ACC112 (cell line): ENCODE data around the gene MAN1B1.

ENCODE experiments used
- H2AFZ ChIP-seq: fragments of 200-600 bp; sonication (generic); one replicate; pipeline ENCODE4 v1.6.0; 2017; ENCODE audit warnings: antibody characterized with exemption, low read length; ENCODE audit not compliant: unreplicated experiment
- H3K27ac ChIP-seq: fragments of 200-600 bp; sonication (generic); 2 replicates; pipeline ENCODE4 v1.5.1; 2014; ENCODE audit warnings: low read depth, mild to moderate bottlenecking, antibody characterized with exemption, low read length, moderate library complexity
- H3K27me3 ChIP-seq: fragments of 200-600 bp; sonication (generic); 2 replicates; pipeline ENCODE4 v1.6.1; 2014; ENCODE audit warnings: mild to moderate bottlenecking, antibody characterized with exemption, low read length, moderate library complexity, mixed read lengths; ENCODE audit not compliant: insufficient read depth
- H3K36me3 ChIP-seq: fragments of 200-600 bp; sonication (generic); 2 replicates; pipeline ENCODE4 v1.6.1; 2016; ENCODE audit warnings: mild to moderate bottlenecking, antibody characterized with exemption, low read length, moderate library complexity, mixed read lengths; ENCODE audit not compliant: insufficient read depth
- H3K4me1 ChIP-seq: fragments of 200-600 bp; sonication (generic); one replicate; pipeline ENCODE4 v1.6.1; 2016; ENCODE audit warnings: low read length, mixed read lengths; ENCODE audit not compliant: insufficient read depth, unreplicated experiment, control insufficient read depth
- H3K4me3 ChIP-seq: fragments of 200-600 bp; sonication (generic); 2 replicates; pipeline ENCODE4 v1.5.1; 2014; ENCODE audit warnings: mild to moderate bottlenecking, low read depth, low read length
- H3K79me2 ChIP-seq: fragments of 200-600 bp; sonication (generic); one replicate; pipeline ENCODE4 v1.6.0; 2016; ENCODE audit warnings: low read length; ENCODE audit not compliant: control insufficient read depth, unreplicated experiment, insufficient read depth

MAN1B1 gene

DNA sequence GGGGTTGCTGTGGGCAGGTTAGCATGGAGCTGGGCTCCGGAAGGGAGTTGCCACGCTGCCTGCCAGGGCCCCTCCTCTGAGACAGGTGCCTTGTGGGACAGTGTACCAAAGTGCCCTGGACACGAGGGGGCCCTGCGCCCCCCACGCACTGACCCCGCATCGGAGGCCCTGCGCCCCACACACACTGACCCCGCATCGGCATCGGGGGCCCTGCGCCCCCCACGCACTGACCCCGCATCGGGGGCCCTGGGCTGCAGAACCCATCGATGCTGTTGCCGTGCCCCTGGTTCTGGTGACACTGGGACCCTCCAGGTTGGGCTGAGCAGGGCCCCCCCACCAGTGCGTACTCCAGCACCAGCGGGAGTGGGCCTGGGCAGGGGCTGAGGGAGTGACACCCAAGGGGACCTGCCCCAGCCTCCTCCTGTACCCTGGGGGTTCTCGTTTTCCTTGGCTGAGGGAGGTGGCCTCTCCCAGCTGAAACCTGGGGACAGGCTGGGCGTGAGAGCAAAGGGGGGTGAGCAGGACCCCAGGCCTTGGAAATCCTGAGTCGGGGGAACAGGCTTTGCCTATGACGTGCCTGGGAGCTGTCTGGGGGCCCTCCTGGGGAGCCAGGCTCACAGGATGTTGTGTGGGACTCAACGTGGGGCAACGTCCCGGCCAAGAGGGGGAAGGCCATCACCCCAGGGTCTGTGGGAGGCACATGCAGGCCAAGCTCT is 23.3 kb upstream of the MAN1B1 start:
- Histone ChIP-seq H3K27me3 (no peaks in the 10 kb centered on the region), H3K79me2 (no peaks in the 10 kb centered on the region), H2AFZ (no peak overlapping the region), H3K27ac (no peak overlapping the region), H3K36me3 (no peaks in the 10 kb centered on the region), H3K4me3 (no peak overlapping the region), H3K4me1 (no peaks in the 10 kb centered on the region)

DNA sequence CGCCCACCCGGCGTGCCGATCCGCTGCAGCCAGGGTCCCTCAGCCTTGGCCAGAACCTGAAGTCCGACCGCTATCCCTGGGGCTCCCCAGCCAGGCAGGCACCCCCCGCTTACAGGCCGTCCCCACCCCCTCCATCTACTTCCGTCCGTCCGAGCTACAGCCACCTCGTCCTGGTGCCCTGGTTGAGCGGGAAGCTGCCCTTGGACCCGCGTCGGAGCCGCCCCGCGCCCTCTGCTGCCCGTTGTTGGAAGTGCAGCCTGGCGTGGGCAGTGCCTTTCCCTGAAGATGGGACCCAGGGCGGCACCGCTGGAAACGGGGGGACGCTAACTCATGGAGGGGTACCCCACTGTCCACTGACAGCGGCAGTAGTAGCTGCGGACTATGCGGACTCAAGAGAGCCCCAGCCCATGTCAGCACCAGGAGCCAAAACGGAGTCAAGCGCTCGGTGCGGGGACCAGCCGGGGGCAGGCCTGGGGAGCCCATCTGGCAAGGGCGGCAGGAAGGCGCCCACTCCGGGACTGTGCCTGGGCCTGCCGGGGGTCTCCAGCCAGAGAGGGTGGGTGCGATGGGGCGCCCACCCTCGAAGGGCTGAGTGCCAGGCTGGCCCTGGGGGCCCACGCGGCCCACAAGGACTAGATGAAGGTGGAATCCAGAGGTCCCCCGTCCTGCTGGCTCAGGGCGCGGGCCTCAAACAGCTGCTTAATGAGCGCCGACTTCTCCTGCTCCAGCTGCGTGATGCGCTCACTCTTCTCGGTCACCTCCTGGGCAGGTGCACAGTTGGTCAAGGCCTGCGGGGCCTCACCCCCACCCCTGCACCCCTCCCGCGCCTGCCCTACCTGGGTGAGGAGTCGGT is 22.5 kb upstream of the MAN1B1 start:
- no peaks in the 10 kb centered on the region for H3K36me3 ChIP-seq
- no peaks in the 10 kb centered on the region for H3K27me3 ChIP-seq
- H3K4me1 ChIP-seq, result no peaks in the 10 kb centered on the region
- no peaks in the 10 kb centered on the region for H3K79me2 ChIP-seq
- no peak overlapping the region for H2AFZ ChIP-seq
- no peak overlapping the region for H3K27ac ChIP-seq
- no peak overlapping the region for H3K4me3 ChIP-seq

DNA sequence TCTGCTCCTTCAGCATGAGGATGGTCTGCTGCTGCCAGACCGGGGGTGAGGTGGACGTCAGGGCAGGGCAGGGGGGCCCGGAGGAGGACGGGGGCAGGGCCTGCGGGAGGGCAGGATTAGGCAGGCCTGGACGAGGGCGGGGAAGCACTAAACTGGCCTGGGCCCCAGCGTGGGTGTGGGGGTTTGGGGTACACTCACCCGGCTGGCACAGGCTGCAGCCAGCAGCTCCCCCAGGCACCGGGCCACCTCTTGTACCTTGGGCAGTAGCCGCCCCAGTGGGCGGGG is 22.0 kb upstream of the MAN1B1 start:
- Histone ChIP-seq H3K36me3 (no peaks in the 10 kb centered on the region), H3K79me2 (no peaks in the 10 kb centered on the region), H3K4me1 (no peaks in the 10 kb centered on the region), H2AFZ (no peak overlapping the region), H3K27ac (no peak overlapping the region), H3K4me3 (no peak overlapping the region), H3K27me3 (no peaks in the 10 kb centered on the region)

DNA sequence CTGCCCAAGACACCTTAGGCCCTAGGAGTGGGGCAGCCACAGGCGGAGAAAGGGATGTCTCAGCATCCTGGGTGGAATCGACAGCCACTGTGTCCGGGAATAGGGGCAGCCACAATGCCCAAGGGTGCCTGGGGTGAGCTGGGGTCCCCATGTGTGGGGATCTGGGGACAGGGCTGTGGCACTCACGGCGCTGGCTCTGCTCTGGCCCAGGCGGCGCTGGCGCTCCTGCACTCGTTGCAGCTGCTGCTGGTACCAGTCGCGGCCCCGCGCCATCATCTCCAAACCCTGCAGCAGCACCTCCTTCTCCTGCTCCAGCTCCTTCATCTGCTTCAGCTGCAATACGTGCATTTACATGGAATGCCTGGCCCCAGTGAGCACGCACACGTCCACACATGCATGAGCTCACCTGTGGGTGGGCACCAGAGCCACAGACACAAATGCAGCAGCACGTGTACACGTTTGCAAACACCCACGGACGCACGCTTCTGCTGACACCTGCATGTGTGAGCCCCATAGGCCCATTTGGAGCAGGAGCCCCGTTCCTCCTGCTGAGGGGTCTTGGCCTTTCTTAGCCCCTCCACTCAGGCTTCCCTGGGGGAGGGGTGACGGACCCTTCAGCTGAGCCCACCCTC is 21.3 kb upstream of the MAN1B1 start:
- Histone ChIP-seq H3K4me1 (no peaks in the 10 kb centered on the region), H3K36me3 (no peaks in the 10 kb centered on the region), H3K27ac (no peak overlapping the region), H3K4me3 (no peak overlapping the region), H2AFZ (no peak overlapping the region), H3K79me2 (no peaks in the 10 kb centered on the region), H3K27me3 (no peaks in the 10 kb centered on the region)

DNA sequence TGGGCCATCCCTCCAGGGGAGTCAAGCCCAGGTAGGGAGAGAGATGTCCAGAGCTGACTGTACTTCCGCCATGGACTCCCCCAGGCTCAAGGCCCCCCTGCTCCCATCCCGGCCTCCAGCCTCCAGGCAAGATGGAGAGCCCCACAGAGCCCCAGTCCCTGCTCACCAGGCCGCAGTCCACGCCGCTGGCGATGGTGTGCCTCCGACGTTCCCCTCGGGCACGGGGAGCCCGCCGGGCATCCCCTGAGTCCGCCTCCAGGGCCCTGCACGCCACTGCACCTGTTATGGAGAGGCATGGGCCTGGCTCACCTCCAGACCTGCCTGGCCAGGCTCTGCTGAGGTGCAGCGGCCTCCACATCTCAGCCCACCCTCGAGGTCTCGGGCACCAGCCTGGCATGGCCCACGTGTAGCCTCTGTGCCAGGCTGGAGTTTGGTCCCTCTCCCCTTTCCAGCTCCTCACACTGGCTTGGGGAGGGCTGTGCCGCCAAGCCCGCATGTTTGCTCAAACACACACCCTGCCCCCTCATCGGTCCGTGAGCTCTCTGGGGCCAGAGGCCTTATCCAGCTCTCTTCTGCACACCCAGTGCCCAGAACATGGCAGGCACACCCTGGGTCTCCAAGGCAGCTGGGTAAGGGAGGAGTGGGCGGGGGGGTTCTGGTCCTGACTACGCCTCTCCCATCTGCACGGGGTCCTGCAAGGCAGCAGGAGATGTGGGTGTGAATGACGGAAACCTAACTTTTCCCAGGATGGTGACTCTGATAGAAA is 20.5 kb upstream of the MAN1B1 start:
- no peaks in the 10 kb centered on the region for H3K27me3 ChIP-seq
- no peak overlapping the region for H2AFZ ChIP-seq
- H3K27ac ChIP-seq, result no peak overlapping the region
- H3K36me3 ChIP-seq, result no peaks in the 10 kb centered on the region
- H3K79me2 ChIP-seq, result no peaks in the 10 kb centered on the region
- H3K4me1 ChIP-seq, result no peaks in the 10 kb centered on the region
- H3K4me3 ChIP-seq, result no peak overlapping the region

DNA sequence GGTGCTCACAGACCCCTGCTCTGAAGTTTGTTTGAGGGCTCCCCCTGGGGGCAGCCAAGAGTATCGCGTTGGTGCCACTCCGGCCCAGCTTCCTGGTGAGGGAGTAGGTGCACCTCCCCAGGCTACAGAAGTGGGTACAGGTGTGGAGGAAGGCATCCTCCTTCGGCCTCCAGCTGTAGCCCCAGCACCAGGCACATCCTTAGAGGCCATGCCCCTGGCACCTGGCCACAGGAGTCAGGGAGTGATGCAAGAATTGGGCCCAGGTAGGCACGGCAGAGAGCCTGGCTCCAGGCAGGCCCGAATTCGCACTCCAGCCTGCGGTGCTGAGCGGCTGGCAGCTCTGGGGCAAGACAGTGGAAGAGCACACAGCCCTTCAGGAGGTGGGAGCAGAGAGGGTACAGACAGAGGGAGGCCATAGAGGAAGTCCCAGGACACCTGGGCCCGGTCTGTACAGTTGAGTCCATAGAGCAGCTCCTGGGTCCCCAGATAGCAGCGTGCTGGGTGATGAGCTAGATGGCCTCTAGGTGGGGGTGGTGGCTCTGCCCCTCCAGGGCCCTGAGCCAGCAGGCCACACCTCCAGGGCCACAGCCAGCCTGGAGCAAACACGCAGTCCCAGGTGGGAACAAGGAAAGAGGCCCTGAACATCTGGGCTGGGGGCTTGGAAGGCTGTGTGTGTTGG is 18.8 kb upstream of the MAN1B1 start:
- no peak overlapping the region for H3K27ac ChIP-seq
- no peaks in the 10 kb centered on the region for H3K4me1 ChIP-seq
- no peaks in the 10 kb centered on the region for H3K27me3 ChIP-seq
- no peaks in the 10 kb centered on the region for H3K36me3 ChIP-seq
- no peak overlapping the region for H3K4me3 ChIP-seq
- H2AFZ ChIP-seq, result no peak overlapping the region
- H3K79me2 ChIP-seq, result no peaks in the 10 kb centered on the region

DNA sequence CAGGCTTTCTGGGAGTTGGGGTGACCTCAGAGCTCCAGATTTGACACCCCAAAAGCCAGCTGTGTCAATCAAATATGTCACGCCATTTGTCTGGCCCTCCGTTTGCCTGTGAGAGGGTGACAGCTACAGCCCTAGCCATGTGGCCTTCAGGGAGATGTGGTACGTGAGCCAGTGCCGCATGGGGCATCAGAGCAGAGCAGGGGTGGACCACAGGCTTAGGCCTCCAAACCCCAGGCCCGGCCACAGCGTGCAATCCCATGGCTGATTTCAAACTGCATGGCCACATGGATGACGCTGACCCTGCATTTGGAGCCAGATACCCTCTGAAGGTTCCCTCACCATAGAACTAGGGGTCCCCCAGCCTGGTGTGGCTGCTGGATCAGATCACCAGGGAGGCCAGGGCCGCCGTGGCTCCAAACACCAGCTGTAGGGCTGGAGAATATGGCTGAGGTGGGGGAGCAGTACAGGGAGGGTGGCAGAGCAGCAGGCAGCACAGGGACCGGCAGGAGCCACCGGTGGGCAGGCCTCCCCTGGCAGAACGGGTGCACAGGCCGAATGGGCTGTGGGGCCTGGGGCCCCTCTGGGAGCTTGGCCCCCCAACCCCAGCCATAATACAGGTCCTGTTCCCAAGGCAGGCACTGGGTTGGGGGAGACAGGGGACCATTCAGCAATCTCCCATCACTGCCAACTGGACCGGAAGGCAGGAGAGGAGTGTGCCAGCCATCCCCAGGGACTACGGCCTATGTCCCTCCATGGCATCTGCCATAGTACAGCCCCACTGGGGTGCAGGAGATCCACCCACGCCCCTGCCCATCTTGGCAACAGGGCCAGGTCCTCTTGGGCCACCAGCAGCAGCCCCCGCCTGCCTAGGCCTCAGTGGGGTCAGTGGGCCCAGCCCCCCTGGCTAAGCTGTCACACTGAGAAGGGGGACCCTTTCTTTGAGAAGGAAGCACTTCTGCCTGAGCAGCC is 18.0 kb upstream of the MAN1B1 start:
- no peak overlapping the region for H3K4me3 ChIP-seq
- H3K36me3 ChIP-seq, result no peaks in the 10 kb centered on the region
- no peak overlapping the region for H3K27ac ChIP-seq
- no peak overlapping the region for H2AFZ ChIP-seq
- no peaks in the 10 kb centered on the region for H3K4me1 ChIP-seq
- H3K79me2 ChIP-seq, result no peaks in the 10 kb centered on the region
- H3K27me3 ChIP-seq, result no peaks in the 10 kb centered on the region

DNA sequence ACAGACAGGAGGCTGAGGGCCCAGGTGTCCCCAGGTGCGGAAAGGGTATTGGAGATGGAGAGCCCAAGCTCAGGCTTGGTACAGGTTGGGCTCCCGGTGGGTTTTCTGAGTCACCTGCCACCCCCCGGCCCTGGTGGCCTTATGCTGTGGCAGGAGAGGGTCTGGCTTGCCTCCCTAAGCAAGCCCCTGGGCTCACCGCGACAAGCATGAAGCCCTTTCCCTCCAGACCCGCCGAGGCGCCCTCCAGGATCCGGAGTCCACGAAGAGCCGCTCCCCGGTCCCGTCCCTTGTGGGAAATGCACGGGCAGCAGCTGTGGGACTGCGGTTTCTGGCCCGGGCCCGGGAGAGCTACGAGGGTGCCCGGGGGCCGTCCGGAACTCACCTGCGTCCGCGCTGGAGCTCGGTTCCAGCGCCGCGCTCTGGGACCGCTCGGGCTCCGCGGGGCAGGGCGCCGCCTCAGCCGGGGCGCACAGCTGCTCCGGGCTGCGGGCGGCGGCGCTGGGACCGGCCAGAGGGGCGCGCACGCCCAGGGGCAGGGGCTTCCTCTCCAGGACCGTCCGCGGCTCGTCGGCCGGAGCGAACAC is 17.2 kb upstream of the MAN1B1 start:
- no peak overlapping the region for H2AFZ ChIP-seq
- H3K27ac ChIP-seq, result no peak overlapping the region
- H3K36me3 ChIP-seq, result no peaks in the 10 kb centered on the region
- H3K27me3 ChIP-seq, result no peaks in the 10 kb centered on the region
- peak overlapping the region; percentile 79 for H3K4me3 ChIP-seq
- H3K79me2 ChIP-seq, result no peaks in the 10 kb centered on the region
- no peaks in the 10 kb centered on the region for H3K4me1 ChIP-seq

DNA sequence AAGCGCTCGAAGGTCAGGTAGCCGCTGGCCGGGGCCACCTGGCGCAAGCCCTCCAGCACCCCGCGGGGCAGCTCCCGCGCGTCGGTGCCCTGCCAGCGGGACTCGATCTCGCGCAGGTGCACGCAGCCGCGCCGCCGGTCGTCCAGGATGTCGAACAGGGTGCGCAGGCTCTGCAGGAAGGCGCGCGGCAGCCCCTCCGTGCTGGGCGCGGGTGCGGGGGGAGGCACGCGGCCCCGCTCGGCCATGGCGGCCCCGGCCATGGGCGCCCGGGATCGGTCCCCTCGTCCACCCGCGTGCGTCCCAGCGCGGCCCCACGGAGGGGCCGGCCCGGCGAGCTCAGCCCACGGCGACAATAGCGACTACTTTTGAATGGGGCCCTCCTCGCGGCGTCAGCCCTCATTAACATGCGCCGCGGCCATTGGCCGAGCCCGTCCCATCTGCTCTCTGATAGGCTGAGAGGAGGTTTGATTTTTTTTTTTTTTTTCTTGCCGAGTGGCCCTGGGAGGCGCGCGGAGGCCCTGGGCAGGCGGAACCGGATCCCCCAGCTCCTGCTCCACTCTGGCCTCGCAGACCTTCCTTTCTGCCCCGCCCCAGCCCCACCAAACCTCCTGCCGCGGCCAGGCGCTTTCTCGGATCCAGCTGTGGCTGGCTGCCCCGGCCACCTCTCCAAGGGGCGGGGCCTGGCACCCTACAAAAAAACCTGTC is 16.4 kb upstream of the MAN1B1 start, which contains the start of gene SAPCD2:
TSS of gene SAPCD2 (minus strand) at position 357 of the 705 bp plus-strand sequence. CDS start at position 260, 97 bp downstream.
- Histone ChIP-seq H3K4me1 (no peaks in the 10 kb centered on the region), H3K79me2 (no peaks in the 10 kb centered on the region), H3K27ac (no peak within 1 kb of the TSS), H3K27me3 (no peaks in the 10 kb centered on the region), H3K4me3 (peak within 1 kb of the TSS; percentile 79), H3K36me3 (no peaks in the 10 kb centered on the region), H2AFZ (peak within 1 kb of the TSS; percentile 67)
